ENCODE measurements around the gene NEDD4L.

NEDD4L gene

GRCh38 chr18:58212274-58212673 is 168.2 kb downstream of the NEDD4L start:
- DNase-seq (ENCODE audit: low spot score): no peak

- DNase-seq (ENCODE audit: low spot score): no peak
Observed at GRCh38 chr18:58213440-58213839, 169.4 kb downstream of the NEDD4L start.

- DNase-seq (ENCODE audit: low spot score): no peak
Observed at GRCh38 chr18:58215011-58215410, 171.0 kb downstream of the NEDD4L start.

- DNase-seq (ENCODE audit: low spot score): no peak
Observed at GRCh38 chr18:58216071-58216481, 172.1 kb downstream of the NEDD4L start.

GRCh38 chr18:58217052-58217451 is 173.0 kb downstream of the NEDD4L start:
- no peak for DNase-seq (ENCODE audit: low spot score)

- no peak for DNase-seq (ENCODE audit: low spot score)
Observed at GRCh38 chr18:58218117-58218516, 174.1 kb downstream of the NEDD4L start.

GRCh38 chr18:58221060-58221725 is 177.2 kb downstream of the NEDD4L start:
- peak; percentile 61 for DNase-seq (ENCODE audit: low spot score)

- DNase-seq (ENCODE audit: low spot score): no peak
Observed at GRCh38 chr18:58222432-58223125, 178.6 kb downstream of the NEDD4L start.

- DNase-seq (ENCODE audit: low spot score): peak; percentile 45
Observed at GRCh38 chr18:58223717-58224424, 179.8 kb downstream of the NEDD4L start.

GRCh38 chr18:58224425-58224750 is 180.4 kb downstream of the NEDD4L start:
- no peak for DNase-seq (ENCODE audit: low spot score)

- DNase-seq (ENCODE audit: low spot score): no peak
Observed at GRCh38 chr18:58225101-58225500, 181.1 kb downstream of the NEDD4L start.

- DNase-seq (ENCODE audit: low spot score): no peak
Observed at GRCh38 chr18:58226429-58226828, 182.4 kb downstream of the NEDD4L start.

- no peak for DNase-seq (ENCODE audit: low spot score)
Observed at GRCh38 chr18:58227361-58227930, 183.4 kb downstream of the NEDD4L start.

- no peak for DNase-seq (ENCODE audit: low spot score)
Observed at GRCh38 chr18:58228176-58228575, 184.2 kb downstream of the NEDD4L start.

- no peak for DNase-seq (ENCODE audit: low spot score)
Observed at GRCh38 chr18:58228762-58229161, 184.7 kb downstream of the NEDD4L start.

- DNase-seq (ENCODE audit: low spot score): no peak
Observed at GRCh38 chr18:58229162-58229561, 185.1 kb downstream of the NEDD4L start.

- DNase-seq (ENCODE audit: low spot score): no peak
Observed at GRCh38 chr18:58230438-58231179, 186.6 kb downstream of the NEDD4L start.

GRCh38 chr18:58231930-58232329 is 187.9 kb downstream of the NEDD4L start:
- peak; percentile 57 for DNase-seq (ENCODE audit: low spot score)

- no peak for DNase-seq (ENCODE audit: low spot score)
Observed at GRCh38 chr18:58232668-58233067, 188.6 kb downstream of the NEDD4L start.

- no peak for DNase-seq (ENCODE audit: low spot score)
Observed at GRCh38 chr18:58234359-58234741, 190.3 kb downstream of the NEDD4L start.

- DNase-seq (ENCODE audit: low spot score): no peak
Observed at GRCh38 chr18:58235001-58235436, 191.0 kb downstream of the NEDD4L start.

GRCh38 chr18:58239879-58240278 is 195.9 kb downstream of the NEDD4L start:
- no peak for DNase-seq (ENCODE audit: low spot score)

All from hematopoietic multipotent progenitor cell treated with erythropoietin and hydrocortisone succinate and interleukin-3 and kit ligand, for 17 days (in vitro differentiated cells).